ENCODE results near the gene ADH1C.
"Not testable (repeated sequence)": the region's sequence is repeated elsewhere in the genome, so short reads cannot be mapped to it uniquely, and the experiment has no call there.

The ADH1C gene

DNA sequence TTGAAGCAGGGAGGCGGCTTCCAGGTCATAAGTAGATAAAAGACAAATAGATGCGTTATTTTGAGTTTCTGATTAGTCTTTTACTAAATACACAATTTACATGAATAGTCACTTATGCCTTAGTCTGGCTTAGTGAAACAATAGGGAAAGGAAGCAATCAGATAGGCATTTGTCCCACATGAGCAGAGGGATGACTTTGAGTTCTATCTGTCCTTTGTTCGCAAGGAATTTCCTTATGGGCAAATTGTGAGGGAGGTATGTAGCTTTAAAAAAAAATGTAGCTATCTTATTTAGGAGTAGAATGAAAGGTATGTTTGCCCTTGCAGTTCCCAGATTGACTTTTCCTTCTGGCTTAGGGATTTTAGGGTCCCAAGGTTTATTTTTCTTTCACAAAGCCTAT, 26.3 kb upstream of the ADH1C start:
- Histone ChIP-seq H2BK120ac (ENCODE audit: low read depth, low read length) (no peak overlapping the region), H3K4me3 (ENCODE audit: low read length in 2 of 2) (no peak overlapping the region), H2BK15ac (ENCODE audit: low read length) (no peak overlapping the region), H2AFZ (ENCODE audit: low read length) (no peak overlapping the region), H3K36me3 (replicated peaks in 1 of 2; ENCODE audit: control insufficient read depth in 2 of 2, insufficient read depth in 2 of 2, low read length in 2 of 2) (no peaks in the 10 kb centered on the region), H2BK5ac (ENCODE audit: low read length) (no peak overlapping the region), H3K4me1 (ENCODE audit: control insufficient read depth in 2 of 2, insufficient read depth in 1 of 2, low read depth in 1 of 2, low read length in 2 of 2) (no peaks in the 10 kb centered on the region), H3K9ac (ENCODE audit: low read depth, low read length, poor library complexity) (no peak overlapping the region), H3K4ac (ENCODE audit: low read length) (no peak overlapping the region), H3K14ac (ENCODE audit: low read length) (no peak overlapping the region), H3K4me2 (ENCODE audit: insufficient read depth, low read length, poor library complexity, severe bottlenecking) (no peak overlapping the region), H2BK12ac (ENCODE audit: low read length) (no peak overlapping the region), H3K18ac (ENCODE audit: low read length) (no peak overlapping the region), H2AK5ac (ENCODE audit: low read depth, low read length) (no peak overlapping the region), H3K79me1 (ENCODE audit: low read depth, low read length) (no peaks in the 10 kb centered on the region), H4K8ac (ENCODE audit: low read depth, low read length) (no peak overlapping the region), H3K9me3 (replicated peaks in 1 of 2; ENCODE audit: control insufficient read depth in 2 of 2, insufficient read depth in 1 of 2, low read depth in 1 of 2, low read length in 2 of 2) (no peaks in the 10 kb centered on the region), H4K91ac (ENCODE audit: low read depth, low read length, poor library complexity) (no peak overlapping the region), H3K27me3 (ENCODE audit: control insufficient read depth in 3 of 3, insufficient read depth in 3 of 3, low read depth in 1 of 3, low read length in 3 of 3) (no peaks in the 10 kb centered on the region), H3K23ac (ENCODE audit: low read depth, low read length, poor library complexity) (no peak overlapping the region), H3K27ac (replicated peaks; ENCODE audit: low read length) (no peak overlapping the region)
- DNase-seq (ENCODE audit: low spot score) = no peak
- WGBS, 2 donors (ENCODE audit: extremely low coverage in 2 of 2, insufficient read length in 2 of 2, insufficient replicate concordance in 1 of 2) = no CpG with 5 or more reads among the region's 3 CpGs

DNA sequence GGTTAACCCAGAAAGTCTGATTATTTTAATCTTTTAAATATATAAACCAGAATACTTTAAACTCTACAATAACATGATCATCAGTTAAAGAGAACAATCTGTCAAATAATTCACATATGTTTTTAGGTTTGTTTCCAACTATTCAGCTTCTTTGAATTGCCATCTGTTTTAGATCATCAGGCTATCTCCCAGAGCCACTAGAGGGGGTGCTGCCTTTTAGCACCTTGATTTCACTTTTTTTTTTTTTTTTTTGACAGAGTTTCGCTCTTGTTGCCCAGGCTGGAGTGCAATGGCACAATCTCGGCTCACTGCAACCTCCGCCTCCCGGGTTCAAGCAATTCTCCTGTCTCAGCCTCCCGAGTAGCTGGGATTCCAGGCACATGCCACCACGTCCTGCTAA, 24.8 kb upstream of the ADH1C start:
- not testable (repeated sequence) for H2BK5ac ChIP-seq (ENCODE audit: low read length); H2BK15ac ChIP-seq (ENCODE audit: low read length); H3K27me3 ChIP-seq (ENCODE audit: control insufficient read depth in 3 of 3, insufficient read depth in 3 of 3, low read depth in 1 of 3, low read length in 3 of 3); H3K27ac ChIP-seq (replicated peaks; ENCODE audit: low read length); H3K9me3 ChIP-seq (replicated peaks in 1 of 2; ENCODE audit: control insufficient read depth in 2 of 2, insufficient read depth in 1 of 2, low read depth in 1 of 2, low read length in 2 of 2); H3K9ac ChIP-seq (ENCODE audit: low read depth, low read length, poor library complexity); H3K18ac ChIP-seq (ENCODE audit: low read length); H3K79me1 ChIP-seq (ENCODE audit: low read depth, low read length); H2BK12ac ChIP-seq (ENCODE audit: low read length); H2BK120ac ChIP-seq (ENCODE audit: low read depth, low read length); H3K36me3 ChIP-seq (replicated peaks in 1 of 2; ENCODE audit: control insufficient read depth in 2 of 2, insufficient read depth in 2 of 2, low read length in 2 of 2); H4K91ac ChIP-seq (ENCODE audit: low read depth, low read length, poor library complexity); H2AFZ ChIP-seq (ENCODE audit: low read length); H3K23ac ChIP-seq (ENCODE audit: low read depth, low read length, poor library complexity); H3K4ac ChIP-seq (ENCODE audit: low read length); H3K4me1 ChIP-seq (ENCODE audit: control insufficient read depth in 2 of 2, insufficient read depth in 1 of 2, low read depth in 1 of 2, low read length in 2 of 2); DNase-seq (ENCODE audit: low spot score); H3K4me3 ChIP-seq (ENCODE audit: low read length in 2 of 2); H3K14ac ChIP-seq (ENCODE audit: low read length); H2AK5ac ChIP-seq (ENCODE audit: low read depth, low read length); H3K4me2 ChIP-seq (ENCODE audit: insufficient read depth, low read length, poor library complexity, severe bottlenecking); H4K8ac ChIP-seq (ENCODE audit: low read depth, low read length)
- no CpG with 5 or more reads among the region's 6 CpGs for WGBS, 2 donors (ENCODE audit: extremely low coverage in 2 of 2, insufficient read length in 2 of 2, insufficient replicate concordance in 1 of 2)

- not testable (repeated sequence) for H3K27me3 ChIP-seq (ENCODE audit: control insufficient read depth in 3 of 3, insufficient read depth in 3 of 3, low read depth in 1 of 3, low read length in 3 of 3); DNase-seq (ENCODE audit: low spot score); H3K4me2 ChIP-seq (ENCODE audit: insufficient read depth, low read length, poor library complexity, severe bottlenecking); H3K9ac ChIP-seq (ENCODE audit: low read depth, low read length, poor library complexity); H2BK5ac ChIP-seq (ENCODE audit: low read length); H2BK120ac ChIP-seq (ENCODE audit: low read depth, low read length); H3K4me1 ChIP-seq (ENCODE audit: control insufficient read depth in 2 of 2, insufficient read depth in 1 of 2, low read depth in 1 of 2, low read length in 2 of 2); H3K18ac ChIP-seq (ENCODE audit: low read length); H3K4ac ChIP-seq (ENCODE audit: low read length); H3K27ac ChIP-seq (replicated peaks; ENCODE audit: low read length); H2AK5ac ChIP-seq (ENCODE audit: low read depth, low read length); H4K91ac ChIP-seq (ENCODE audit: low read depth, low read length, poor library complexity); H2AFZ ChIP-seq (ENCODE audit: low read length); H2BK12ac ChIP-seq (ENCODE audit: low read length); H3K23ac ChIP-seq (ENCODE audit: low read depth, low read length, poor library complexity); H3K79me1 ChIP-seq (ENCODE audit: low read depth, low read length); H2BK15ac ChIP-seq (ENCODE audit: low read length); H3K14ac ChIP-seq (ENCODE audit: low read length); H3K36me3 ChIP-seq (replicated peaks in 1 of 2; ENCODE audit: control insufficient read depth in 2 of 2, insufficient read depth in 2 of 2, low read length in 2 of 2); H4K8ac ChIP-seq (ENCODE audit: low read depth, low read length); H3K9me3 ChIP-seq (replicated peaks in 1 of 2; ENCODE audit: control insufficient read depth in 2 of 2, insufficient read depth in 1 of 2, low read depth in 1 of 2, low read length in 2 of 2); H3K4me3 ChIP-seq (ENCODE audit: low read length in 2 of 2)
- no CpG with 5 or more reads among the region's 2 CpGs for WGBS, 2 donors (ENCODE audit: extremely low coverage in 2 of 2, insufficient read length in 2 of 2, insufficient replicate concordance in 1 of 2)
These were observed 19.9 kb upstream of the ADH1C start for GRCh38 chr4:99372464-99372863.

DNA sequence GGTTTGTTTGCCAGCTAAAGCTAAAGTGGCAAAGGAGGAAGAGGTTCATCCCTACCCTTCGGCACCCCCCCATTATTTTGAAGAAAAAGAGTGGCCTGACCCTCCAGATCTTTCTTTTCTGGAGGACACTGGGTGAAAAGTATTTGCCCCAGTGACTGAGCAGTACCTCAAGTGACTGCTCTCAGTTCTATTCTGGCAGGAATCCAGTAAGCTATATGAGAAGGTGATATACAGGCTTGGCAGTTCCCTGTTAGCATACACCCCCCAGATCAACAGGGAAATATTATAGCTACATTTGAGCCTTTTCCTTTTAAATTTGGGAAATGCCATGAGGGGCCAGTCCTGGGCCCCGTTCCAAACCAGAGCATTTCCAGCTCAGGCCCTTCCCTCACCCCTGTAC, 15.3 kb upstream of the ADH1C start:
- not testable (repeated sequence) for DNase-seq (ENCODE audit: low spot score); H4K8ac ChIP-seq (ENCODE audit: low read depth, low read length); H3K4me1 ChIP-seq (ENCODE audit: control insufficient read depth in 2 of 2, insufficient read depth in 1 of 2, low read depth in 1 of 2, low read length in 2 of 2); H3K9ac ChIP-seq (ENCODE audit: low read depth, low read length, poor library complexity); H3K9me3 ChIP-seq (replicated peaks in 1 of 2; ENCODE audit: control insufficient read depth in 2 of 2, insufficient read depth in 1 of 2, low read depth in 1 of 2, low read length in 2 of 2); H4K91ac ChIP-seq (ENCODE audit: low read depth, low read length, poor library complexity); H3K27ac ChIP-seq (replicated peaks; ENCODE audit: low read length); H3K79me1 ChIP-seq (ENCODE audit: low read depth, low read length); H2BK12ac ChIP-seq (ENCODE audit: low read length); H3K23ac ChIP-seq (ENCODE audit: low read depth, low read length, poor library complexity); H2BK15ac ChIP-seq (ENCODE audit: low read length); H2BK120ac ChIP-seq (ENCODE audit: low read depth, low read length); H3K4me3 ChIP-seq (ENCODE audit: low read length in 2 of 2); H3K36me3 ChIP-seq (replicated peaks in 1 of 2; ENCODE audit: control insufficient read depth in 2 of 2, insufficient read depth in 2 of 2, low read length in 2 of 2); H3K14ac ChIP-seq (ENCODE audit: low read length); H3K4ac ChIP-seq (ENCODE audit: low read length); H3K18ac ChIP-seq (ENCODE audit: low read length); H3K27me3 ChIP-seq (ENCODE audit: control insufficient read depth in 3 of 3, insufficient read depth in 3 of 3, low read depth in 1 of 3, low read length in 3 of 3); H2AK5ac ChIP-seq (ENCODE audit: low read depth, low read length); H2AFZ ChIP-seq (ENCODE audit: low read length); H2BK5ac ChIP-seq (ENCODE audit: low read length)
- WGBS, 2 donors (ENCODE audit: extremely low coverage in 2 of 2, insufficient read length in 2 of 2, insufficient replicate concordance in 1 of 2) = no CpG with 5 or more reads among the region's 2 CpGs
- peak overlapping the region; percentile 11 for H3K4me2 ChIP-seq (ENCODE audit: insufficient read depth, low read length, poor library complexity, severe bottlenecking)

All from neuronal stem cell (in vitro differentiated cells).